Right hindlimb (tissue), 1 donor: ENCODE results near the gene CNTN4.
A peak's percentile ranks its signal among the peaks of the same experiment; 100 is the strongest.
"Not testable (repeated sequence)": the region's sequence is repeated elsewhere in the genome, so short reads cannot be mapped to it uniquely, and the experiment has no call there.

Experiments used
- DNase-seq: peaks from one replicate; pipeline ENCODE4 v3.0.0-alpha.2; 2018

The CNTN4 gene

GRCh38 chr3:2525968-2526367, 427.3 kb downstream of the CNTN4 start:
- DNase-seq: no peak

- DNase-seq: no peak
Observed at GRCh38 chr3:2526926-2527325, 428.3 kb downstream of the CNTN4 start.

- DNase-seq: not testable (repeated sequence)
Observed at GRCh38 chr3:2527328-2527727, 428.7 kb downstream of the CNTN4 start.

- not testable (repeated sequence) for DNase-seq
Observed at GRCh38 chr3:2534767-2535166, 436.1 kb downstream of the CNTN4 start.

GRCh38 chr3:2535206-2535605, 436.5 kb downstream of the CNTN4 start:
- no peak for DNase-seq

GRCh38 chr3:2536575-2536974, 437.9 kb downstream of the CNTN4 start:
- DNase-seq: no peak

GRCh38 chr3:2540115-2540514, 441.4 kb downstream of the CNTN4 start:
- no peak for DNase-seq

GRCh38 chr3:2543247-2543646, 444.6 kb downstream of the CNTN4 start:
- DNase-seq: no peak

GRCh38 chr3:2544212-2544611, 445.5 kb downstream of the CNTN4 start:
- no peak for DNase-seq

GRCh38 chr3:2544718-2545117, 446.1 kb downstream of the CNTN4 start:
- no peak for DNase-seq

GRCh38 chr3:2547049-2547448, 448.4 kb downstream of the CNTN4 start:
- no peak for DNase-seq

- peak; percentile 34 for DNase-seq
Observed at GRCh38 chr3:2554656-2555055, 456.0 kb downstream of the CNTN4 start.

GRCh38 chr3:2558796-2559195, 460.1 kb downstream of the CNTN4 start:
- no peak for DNase-seq

- peak; percentile 21 for DNase-seq
Observed at GRCh38 chr3:2567451-2567850, 468.8 kb downstream of the CNTN4 start.

- DNase-seq: peak; percentile 28
Observed at GRCh38 chr3:2568156-2568555, 469.5 kb downstream of the CNTN4 start.

- no peak for DNase-seq
Observed at GRCh38 chr3:2568929-2569328, 470.3 kb downstream of the CNTN4 start.

- no peak for DNase-seq
Observed at GRCh38 chr3:2577571-2577970, 478.9 kb downstream of the CNTN4 start.

GRCh38 chr3:2578560-2578959, 479.9 kb downstream of the CNTN4 start:
- no peak for DNase-seq

GRCh38 chr3:2579206-2579605, 480.5 kb downstream of the CNTN4 start:
- DNase-seq: no peak

- DNase-seq: no peak
Observed at GRCh38 chr3:2583046-2583445, 484.4 kb downstream of the CNTN4 start.

- no peak for DNase-seq
Observed at GRCh38 chr3:2589336-2589969, 490.8 kb downstream of the CNTN4 start.

GRCh38 chr3:2595486-2595885, 496.8 kb downstream of the CNTN4 start:
- DNase-seq: no peak

GRCh38 chr3:2597615-2598014, 498.9 kb downstream of the CNTN4 start:
- no peak for DNase-seq

GRCh38 chr3:2599471-2599870, 500.8 kb downstream of the CNTN4 start:
- DNase-seq: no peak

- DNase-seq: peak; percentile 23
Observed at GRCh38 chr3:2603692-2604289, 505.1 kb downstream of the CNTN4 start.
